Stimulated activated naive B cell treated with anti-CD40 and anti-IgM and Interleukin-4, amounts not matched to agents 10 μg/mL and 1 μg/mL and 100 μg/mL, for 72 hours (primary cell): ENCODE data around the gene TOP2A.

Experiments used
- ATAC-seq, 2 donors: fragments of 150-1000 bp; cut with Tn5 transposase; replicated peaks; 2 replicates each; pipeline ENCODE4 v1.10.0; 2021; ENCODE audit warnings: moderate library complexity in 1 of 2
- DNase-seq: peaks from one replicate; pipeline ENCODE4 v3.0.0; 2021
- H3K27ac Mint-ChIP-seq: one replicate; pipeline ENCODE4 v1.8.0; 2022; ENCODE audit warnings: mild to moderate bottlenecking, mixed read lengths
- H3K27me3 Mint-ChIP-seq, 2 donors: one replicate each; pipeline ENCODE4 v1.8.0; 2022; ENCODE audit warnings: mixed read lengths in 2 of 2
- H3K36me3 Mint-ChIP-seq, 2 donors: one replicate each; pipeline ENCODE4 v1.8.0; 2022; ENCODE audit warnings: mixed read lengths in 2 of 2, mild to moderate bottlenecking in 1 of 2
- H3K4me1 Mint-ChIP-seq, 2 donors: one replicate each; pipeline ENCODE4 v1.8.0; 2022; ENCODE audit warnings: mixed read lengths in 2 of 2, mild to moderate bottlenecking in 1 of 2
- H3K4me3 Mint-ChIP-seq, 2 donors: one replicate each; pipeline ENCODE4 v1.8.0; 2022; ENCODE audit warnings: mild to moderate bottlenecking in 2 of 2, mixed read lengths in 2 of 2, moderate library complexity in 1 of 2
- H3K9me3 Mint-ChIP-seq, 2 donors: one replicate each; pipeline ENCODE4 v1.8.0; 2022; ENCODE audit warnings: mixed read lengths in 2 of 2, mild to moderate bottlenecking in 1 of 2

TOP2A gene, protein sequence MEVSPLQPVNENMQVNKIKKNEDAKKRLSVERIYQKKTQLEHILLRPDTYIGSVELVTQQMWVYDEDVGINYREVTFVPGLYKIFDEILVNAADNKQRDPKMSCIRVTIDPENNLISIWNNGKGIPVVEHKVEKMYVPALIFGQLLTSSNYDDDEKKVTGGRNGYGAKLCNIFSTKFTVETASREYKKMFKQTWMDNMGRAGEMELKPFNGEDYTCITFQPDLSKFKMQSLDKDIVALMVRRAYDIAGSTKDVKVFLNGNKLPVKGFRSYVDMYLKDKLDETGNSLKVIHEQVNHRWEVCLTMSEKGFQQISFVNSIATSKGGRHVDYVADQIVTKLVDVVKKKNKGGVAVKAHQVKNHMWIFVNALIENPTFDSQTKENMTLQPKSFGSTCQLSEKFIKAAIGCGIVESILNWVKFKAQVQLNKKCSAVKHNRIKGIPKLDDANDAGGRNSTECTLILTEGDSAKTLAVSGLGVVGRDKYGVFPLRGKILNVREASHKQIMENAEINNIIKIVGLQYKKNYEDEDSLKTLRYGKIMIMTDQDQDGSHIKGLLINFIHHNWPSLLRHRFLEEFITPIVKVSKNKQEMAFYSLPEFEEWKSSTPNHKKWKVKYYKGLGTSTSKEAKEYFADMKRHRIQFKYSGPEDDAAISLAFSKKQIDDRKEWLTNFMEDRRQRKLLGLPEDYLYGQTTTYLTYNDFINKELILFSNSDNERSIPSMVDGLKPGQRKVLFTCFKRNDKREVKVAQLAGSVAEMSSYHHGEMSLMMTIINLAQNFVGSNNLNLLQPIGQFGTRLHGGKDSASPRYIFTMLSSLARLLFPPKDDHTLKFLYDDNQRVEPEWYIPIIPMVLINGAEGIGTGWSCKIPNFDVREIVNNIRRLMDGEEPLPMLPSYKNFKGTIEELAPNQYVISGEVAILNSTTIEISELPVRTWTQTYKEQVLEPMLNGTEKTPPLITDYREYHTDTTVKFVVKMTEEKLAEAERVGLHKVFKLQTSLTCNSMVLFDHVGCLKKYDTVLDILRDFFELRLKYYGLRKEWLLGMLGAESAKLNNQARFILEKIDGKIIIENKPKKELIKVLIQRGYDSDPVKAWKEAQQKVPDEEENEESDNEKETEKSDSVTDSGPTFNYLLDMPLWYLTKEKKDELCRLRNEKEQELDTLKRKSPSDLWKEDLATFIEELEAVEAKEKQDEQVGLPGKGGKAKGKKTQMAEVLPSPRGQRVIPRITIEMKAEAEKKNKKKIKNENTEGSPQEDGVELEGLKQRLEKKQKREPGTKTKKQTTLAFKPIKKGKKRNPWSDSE (N-terminal part only)

GRCh38 chr17:40417609-40418427 is at the start of gene TOP2A:
Gene TOP2A (minus strand): TSS chr17:40417896. CDS start chr17:40417791, 105 bp downstream.
- peak within 1 kb of the TSS; percentile 93 for H3K27ac Mint-ChIP-seq
- H3K9me3 Mint-ChIP-seq, result no peaks in the 10 kb centered on the region
- H3K4me3 Mint-ChIP-seq, result peak within 1 kb of the TSS; percentile 92 to 97
- no peaks in the 10 kb centered on the region for H3K36me3 Mint-ChIP-seq
- H3K27me3 Mint-ChIP-seq, result no peaks in the 10 kb centered on the region
- DNase-seq, result peak; percentile 96
- H3K4me1 Mint-ChIP-seq, result peaks cover 2 to 10% of the 10 kb centered on the region in 2 donors
- peak; percentile 99 for ATAC-seq

- Mint-ChIP-seq H3K4me3 (no peak overlapping the region), H3K36me3 (no peaks in the 10 kb centered on the region), H3K9me3 (no peaks in the 10 kb centered on the region), H3K27me3 (peaks cover 9 to 14% of the 10 kb centered on the region in 2 donors), H3K27ac (no peak overlapping the region), H3K4me1 (no peaks in the 10 kb centered on the region)
- no peak for ATAC-seq
- no peak for DNase-seq
These were observed 49.7 kb upstream of the TOP2A start for GRCh38 chr17:40467281-40467867.

DNA sequence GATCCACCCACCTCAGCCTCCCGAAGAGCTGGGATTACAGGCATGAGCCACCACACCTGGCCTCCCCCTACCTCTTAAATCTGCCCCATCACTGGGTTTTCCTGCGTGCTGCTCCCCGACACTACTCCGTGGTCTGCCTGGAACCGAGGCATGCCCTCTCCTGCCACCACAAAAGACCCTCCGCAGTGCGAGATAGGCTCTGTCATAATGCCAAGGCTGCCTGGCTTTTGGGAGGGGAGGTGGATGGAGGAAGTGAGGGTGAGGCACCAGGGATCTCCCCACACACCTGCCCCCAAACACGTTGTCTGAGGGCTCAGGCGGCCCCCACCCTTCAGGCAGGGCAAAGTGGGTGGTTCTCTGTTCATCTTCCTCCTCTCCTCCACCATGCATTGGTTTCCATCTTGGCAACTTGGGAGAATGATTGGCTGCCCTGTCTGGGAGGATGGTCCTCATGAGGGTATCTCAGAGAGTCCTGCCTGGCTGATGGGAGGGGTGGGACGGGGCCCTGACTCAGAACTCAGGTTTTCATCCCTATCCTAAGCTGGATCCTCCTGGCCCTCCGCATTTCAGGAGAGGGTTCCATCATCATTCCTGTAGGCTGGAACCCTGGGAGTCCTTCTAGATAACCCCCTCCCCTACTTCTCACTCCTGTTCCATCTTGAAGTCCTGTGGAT is 48.7 kb upstream of the TOP2A start:
- ATAC-seq, result no peak
- no peak for DNase-seq
- H3K27me3 Mint-ChIP-seq, result peaks cover 4 to 14% of the 10 kb centered on the region in 2 donors
- H3K4me1 Mint-ChIP-seq, result no peaks in the 10 kb centered on the region
- H3K27ac Mint-ChIP-seq, result no peak overlapping the region
- H3K4me3 Mint-ChIP-seq, result no peak overlapping the region
- H3K36me3 Mint-ChIP-seq, result no peaks in the 10 kb centered on the region
- H3K9me3 Mint-ChIP-seq, result no peaks in the 10 kb centered on the region

GRCh38 chr17:40464392-40464855 is 46.7 kb upstream of the TOP2A start:
- DNase-seq (no peak), ATAC-seq (no peak)
- H3K27ac Mint-ChIP-seq, result no peak overlapping the region
- H3K36me3 Mint-ChIP-seq, result no peaks in the 10 kb centered on the region
- H3K9me3 Mint-ChIP-seq, result no peaks in the 10 kb centered on the region
- no peak overlapping the region for H3K4me3 Mint-ChIP-seq
- H3K4me1 Mint-ChIP-seq, result no peaks in the 10 kb centered on the region
- H3K27me3 Mint-ChIP-seq, result peaks cover under 1 to 9% of the 10 kb centered on the region in 2 donors

GRCh38 chr17:40463122-40463550 is 45.4 kb upstream of the TOP2A start:
- Mint-ChIP-seq H3K9me3 (no peaks in the 10 kb centered on the region), H3K4me3 (no peak overlapping the region), H3K36me3 (no peaks in the 10 kb centered on the region), H3K27ac (no peak overlapping the region), H3K4me1 (no peaks in the 10 kb centered on the region), H3K27me3 (peaks cover 0 to 7% of the 10 kb centered on the region in 2 donors)
- ATAC-seq (no peak), DNase-seq (no peak)

DNA sequence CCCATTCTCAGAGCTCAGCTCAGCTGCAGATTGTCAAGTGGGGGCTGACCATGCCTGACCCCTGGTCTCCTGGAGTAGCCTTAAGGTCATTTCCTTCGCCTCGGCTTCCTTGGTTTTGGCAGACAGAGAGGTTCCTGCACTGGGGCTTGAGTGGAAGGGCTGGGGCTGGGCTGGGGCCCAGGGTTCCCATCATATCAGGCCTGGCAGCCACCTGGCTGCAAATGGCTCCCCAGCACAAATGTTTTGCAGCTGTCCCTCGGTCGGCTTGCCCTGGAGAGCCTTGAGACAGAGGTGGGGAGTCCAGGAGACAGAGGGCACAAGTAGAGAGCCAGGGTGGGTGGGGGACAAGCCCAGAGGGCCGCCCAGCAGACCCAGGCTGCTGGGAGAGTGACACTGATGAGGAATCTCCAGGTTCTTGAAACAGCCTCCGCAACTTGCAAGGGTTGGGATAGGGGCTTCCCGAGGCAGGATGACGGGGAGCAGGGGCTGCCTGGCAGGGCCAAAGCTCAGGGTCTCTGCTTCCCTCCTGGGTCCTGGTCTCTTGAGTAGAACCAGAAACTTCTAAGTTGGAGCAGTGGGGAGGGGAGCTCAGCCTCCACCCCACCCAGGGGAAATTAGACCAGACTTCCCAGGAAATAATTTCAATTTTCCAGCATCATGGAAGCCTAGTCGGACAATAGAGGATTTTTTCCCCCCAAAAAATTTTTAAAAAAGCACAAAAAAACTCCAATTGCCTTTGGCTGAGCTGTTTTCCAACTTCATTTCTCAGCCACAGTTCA is 44.8 kb upstream of the TOP2A start:
- H3K4me1 Mint-ChIP-seq, result no peaks in the 10 kb centered on the region
- no peak for ATAC-seq
- no peaks in the 10 kb centered on the region for H3K9me3 Mint-ChIP-seq
- H3K36me3 Mint-ChIP-seq, result no peaks in the 10 kb centered on the region
- DNase-seq, result no peak
- H3K4me3 Mint-ChIP-seq, result no peak overlapping the region
- peaks cover 0 to 7% of the 10 kb centered on the region in 2 donors for H3K27me3 Mint-ChIP-seq
- no peak overlapping the region for H3K27ac Mint-ChIP-seq

GRCh38 chr17:40461732-40462342 is 44.1 kb upstream of the TOP2A start:
- no peak for DNase-seq

GRCh38 chr17:40460968-40461731 is 43.5 kb upstream of the TOP2A start:
- Mint-ChIP-seq H3K36me3 (peaks cover 2% of the 10 kb centered on the region in 2 donors), H3K4me1 (no peaks in the 10 kb centered on the region), H3K9me3 (no peaks in the 10 kb centered on the region), H3K27me3 (peaks cover 0 to 6% of the 10 kb centered on the region in 2 donors), H3K4me3 (no peak overlapping the region), H3K27ac (no peak overlapping the region)
- ATAC-seq, result no peak
- no peak for DNase-seq

More at GRCh38 chr17:40461732-40462342, 44.1 kb upstream of the TOP2A start:
- Mint-ChIP-seq H3K4me1 (no peaks in the 10 kb centered on the region), H3K27me3 (peaks cover 0 to 7% of the 10 kb centered on the region in 2 donors), H3K4me3 (no peak overlapping the region), H3K36me3 (no peaks in the 10 kb centered on the region), H3K9me3 (no peaks in the 10 kb centered on the region), H3K27ac (no peak overlapping the region)
- ATAC-seq, result no peak

- DNase-seq, result no peak
- H3K36me3 Mint-ChIP-seq, result peaks cover 6 to 7% of the 10 kb centered on the region in 2 donors
- ATAC-seq, result no peak
These were observed 42.9 kb upstream of the TOP2A start for GRCh38 chr17:40460604-40460967.

GRCh38 chr17:40459636-40460603 is 42.2 kb upstream of the TOP2A start:
- no peak for DNase-seq
- Mint-ChIP-seq H3K36me3 (peaks cover 6 to 7% of the 10 kb centered on the region in 2 donors), H3K27me3 (no peaks in the 10 kb centered on the region), H3K4me3 (no peak overlapping the region), H3K9me3 (no peaks in the 10 kb centered on the region), H3K27ac (no peak overlapping the region), H3K4me1 (no peaks in the 10 kb centered on the region)
- ATAC-seq, result no peak

More at GRCh38 chr17:40460604-40460967, 42.9 kb upstream of the TOP2A start:
- no peak overlapping the region for H3K4me3 Mint-ChIP-seq
- no peaks in the 10 kb centered on the region for H3K4me1 Mint-ChIP-seq
- no peak overlapping the region for H3K27ac Mint-ChIP-seq
- H3K9me3 Mint-ChIP-seq, result no peaks in the 10 kb centered on the region
- no peaks in the 10 kb centered on the region for H3K27me3 Mint-ChIP-seq
